HG02943 (cell line): Measurements from ENCODE around the gene HSPB9.
A peak's percentile ranks its signal among the peaks of the same experiment; 100 is the strongest.

Experiments used
- ATAC-seq: cut with Tn5 transposase; IDR thresholded peaks from one replicate; pipeline ENCODE4 v1.9.1; 2021; ENCODE audit warnings: mild to moderate bottlenecking, low read depth, moderate library complexity; ENCODE audit not compliant: unreplicated experiment

Gene HSPB9

DNA sequence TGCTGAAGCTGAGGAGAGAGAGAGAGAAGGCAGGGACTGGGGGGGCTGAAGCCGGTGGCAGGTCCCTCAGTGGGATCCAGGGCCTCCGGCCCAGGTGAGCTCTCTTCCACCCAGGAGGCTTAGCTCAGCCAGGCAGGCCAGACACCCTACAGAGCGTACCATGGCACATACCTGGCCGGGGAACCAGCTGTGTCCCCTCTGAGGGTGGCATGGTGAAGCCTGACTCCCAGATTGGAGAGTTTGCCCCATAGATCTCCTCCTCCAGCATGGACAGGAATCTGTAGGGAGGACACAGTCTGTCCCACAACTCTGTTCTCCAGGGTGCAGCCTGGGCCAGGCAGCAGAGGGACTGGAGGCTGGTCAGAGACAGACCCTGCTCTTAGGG is 4.5 kb upstream of the HSPB9 start:
- no peak for ATAC-seq

DNA sequence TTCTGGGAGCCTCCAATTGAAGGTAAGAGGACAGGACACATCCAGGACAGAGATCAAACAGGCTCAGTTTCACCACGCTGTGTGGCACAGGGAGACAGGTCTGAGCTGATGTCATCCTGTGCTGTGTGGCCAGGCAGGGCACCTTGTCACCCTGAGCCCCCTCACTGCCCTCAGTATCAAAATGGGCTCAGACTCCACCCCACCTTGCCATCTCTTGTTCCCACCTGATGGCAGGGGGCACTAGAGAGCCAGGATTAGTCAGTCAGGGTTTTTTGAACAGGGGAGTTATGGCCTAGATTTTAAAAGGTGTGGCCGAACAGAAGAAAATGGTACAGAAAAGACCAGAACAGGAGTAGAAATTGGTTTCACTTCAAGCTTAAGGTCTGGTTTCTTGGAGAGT is 4.1 kb upstream of the HSPB9 start:
- ATAC-seq, result no peak

GRCh38 chr17:42119301-42119700 is 3.3 kb upstream of the HSPB9 start:
- ATAC-seq, result no peak

DNA sequence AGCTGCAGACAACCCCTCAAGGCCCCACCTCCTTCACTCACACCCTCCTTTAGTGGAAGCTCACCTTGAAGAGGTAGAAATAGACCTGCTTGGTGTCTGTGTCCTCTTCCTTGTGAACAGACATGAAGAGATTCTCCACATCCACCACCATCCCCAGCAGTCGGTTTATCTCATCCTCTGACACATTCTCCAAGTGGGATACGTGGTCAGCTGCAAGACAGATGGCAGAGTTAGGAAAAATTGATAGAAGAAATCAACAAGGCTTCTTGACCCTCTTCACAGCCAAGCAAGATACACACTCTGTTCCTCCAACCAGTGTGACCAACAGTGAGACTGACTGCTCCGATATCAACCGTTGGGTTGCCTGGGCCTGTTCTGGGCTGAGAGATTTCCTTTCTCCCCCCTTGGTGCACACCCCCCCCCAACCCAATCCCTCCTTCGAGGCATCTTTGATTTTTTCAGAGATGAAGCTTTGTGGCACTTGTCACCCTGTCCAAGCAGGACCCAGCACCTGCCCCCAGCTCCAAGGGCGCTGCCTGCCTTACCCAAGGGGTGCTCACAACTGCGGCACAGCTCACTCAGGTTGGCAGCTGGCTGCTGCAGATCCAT is 2.3 kb upstream of the HSPB9 start:
- ATAC-seq, result no peak

DNA sequence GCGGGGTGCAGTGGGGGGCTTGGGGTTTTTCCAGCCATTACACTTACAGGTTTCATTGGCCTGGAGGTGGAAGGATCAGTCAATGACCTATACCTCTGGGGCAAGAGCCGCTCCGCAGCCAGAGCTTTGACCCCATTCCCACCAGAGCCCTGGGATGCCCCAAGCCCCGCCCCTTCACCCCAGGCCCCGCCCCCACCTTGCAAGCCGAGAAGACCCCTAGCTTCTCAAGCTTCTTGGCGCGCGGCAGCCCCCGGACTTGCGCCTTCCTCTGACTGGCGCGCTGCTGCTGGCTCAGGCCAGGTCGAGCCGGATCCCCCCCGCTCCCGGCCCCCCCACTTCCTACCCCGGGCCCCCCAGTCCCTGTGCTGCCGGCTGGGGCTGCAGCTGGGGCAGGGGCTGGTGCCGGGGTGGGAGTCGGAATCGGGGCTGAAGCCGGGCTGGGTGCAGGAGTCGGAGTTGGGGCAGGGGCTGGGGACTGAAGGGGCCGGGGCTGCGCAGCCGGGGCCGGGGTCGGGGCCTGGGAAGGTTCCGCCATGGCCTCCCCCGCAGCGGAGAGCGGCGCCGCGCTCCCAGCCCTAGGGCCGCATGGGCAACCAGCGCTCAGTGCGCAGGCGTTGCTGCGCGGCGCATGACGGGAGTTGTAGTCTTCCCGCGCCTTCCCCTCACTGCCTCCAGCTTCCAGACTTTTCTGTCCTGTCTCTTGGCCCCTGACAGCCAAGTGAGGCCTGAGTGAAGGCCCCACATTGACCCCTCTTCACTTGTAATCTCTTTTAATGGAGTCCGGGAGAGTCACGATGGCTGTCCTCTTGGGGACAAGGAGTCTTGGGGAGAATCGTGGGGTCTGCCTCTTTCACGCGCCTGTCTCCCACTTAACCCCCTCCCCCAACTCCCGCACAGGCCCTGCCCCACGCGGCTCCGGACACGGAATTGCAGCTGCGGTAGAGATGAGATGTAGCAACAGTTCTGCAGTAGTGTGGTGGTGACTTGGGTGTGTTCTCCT is 1.5 kb upstream of the HSPB9 start, which contains the start of gene KAT2A:
Gene KAT2A (minus strand): TSS at position 598 of the 1,000 bp plus-strand sequence. CDS start 63 bp downstream, at position 535.
- peak; percentile 67 for ATAC-seq

DNA sequence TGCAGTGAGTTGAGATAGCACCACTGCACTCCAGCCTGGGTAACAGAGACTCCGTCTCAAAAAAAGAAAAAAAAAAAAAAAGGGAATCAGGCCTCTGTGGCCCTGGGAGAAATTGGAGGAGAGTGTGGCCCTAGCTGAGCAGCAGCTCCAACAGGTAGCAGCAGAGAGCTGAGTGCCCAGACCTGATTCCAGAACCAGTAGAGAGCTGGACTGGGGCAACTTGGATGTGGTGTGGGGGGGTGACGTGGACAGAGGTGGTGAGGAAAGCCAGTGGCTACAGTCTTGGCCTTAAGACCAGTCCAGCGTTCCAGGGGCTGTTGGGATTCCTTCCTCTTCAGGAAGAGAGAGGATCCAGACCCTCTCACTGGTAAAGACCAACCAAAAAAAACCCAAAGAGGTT is 1.7 kb downstream of the HSPB9 start:
- no peak for ATAC-seq

- ATAC-seq, result no peak
These were observed 3.0 kb downstream of the HSPB9 start for GRCh38 chr17:42125565-42125964.

DNA sequence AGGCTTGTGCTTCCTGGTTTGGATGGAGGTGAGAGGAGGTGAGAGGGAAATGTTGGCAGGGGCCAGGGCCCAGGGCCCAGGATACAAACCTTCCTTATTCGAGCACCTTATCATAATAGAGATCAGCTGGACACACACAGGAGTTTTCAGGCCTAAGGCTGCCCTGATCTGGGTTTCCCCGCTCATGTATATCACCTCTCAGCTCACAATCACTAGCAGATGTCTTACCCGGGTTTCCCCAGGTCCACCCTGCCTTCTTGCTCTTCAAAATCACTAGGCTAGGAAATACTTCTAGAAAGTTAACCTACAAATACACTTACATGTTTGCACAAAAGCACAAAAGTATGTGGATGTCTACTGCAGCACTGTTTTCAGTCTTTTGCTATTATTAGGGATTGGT is 4.2 kb downstream of the HSPB9 start:
- ATAC-seq, result no peak

DNA sequence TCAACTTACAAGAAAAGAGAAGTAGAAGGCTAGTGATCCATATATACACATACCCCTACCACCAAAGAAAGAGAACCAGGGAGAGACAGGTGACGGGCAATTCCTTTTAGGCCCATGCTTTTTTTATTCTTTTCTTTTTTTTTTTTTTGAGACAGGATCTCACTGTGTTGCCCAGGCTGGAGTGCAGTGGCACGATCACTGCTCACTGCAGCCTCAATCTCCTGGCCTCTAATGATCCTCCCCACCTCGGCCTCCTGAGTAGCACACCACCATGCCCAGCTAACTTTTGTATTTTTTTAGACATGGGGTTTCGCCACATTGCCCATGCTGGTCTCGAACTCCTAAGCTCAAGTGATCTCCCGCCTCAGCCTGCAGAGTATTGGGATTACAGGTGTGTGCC is 4.8 kb downstream of the HSPB9 start:
- ATAC-seq, result no peak

GRCh38 chr17:42129109-42129837 is 6.7 kb downstream of the HSPB9 start:
- ATAC-seq, result no peak

DNA sequence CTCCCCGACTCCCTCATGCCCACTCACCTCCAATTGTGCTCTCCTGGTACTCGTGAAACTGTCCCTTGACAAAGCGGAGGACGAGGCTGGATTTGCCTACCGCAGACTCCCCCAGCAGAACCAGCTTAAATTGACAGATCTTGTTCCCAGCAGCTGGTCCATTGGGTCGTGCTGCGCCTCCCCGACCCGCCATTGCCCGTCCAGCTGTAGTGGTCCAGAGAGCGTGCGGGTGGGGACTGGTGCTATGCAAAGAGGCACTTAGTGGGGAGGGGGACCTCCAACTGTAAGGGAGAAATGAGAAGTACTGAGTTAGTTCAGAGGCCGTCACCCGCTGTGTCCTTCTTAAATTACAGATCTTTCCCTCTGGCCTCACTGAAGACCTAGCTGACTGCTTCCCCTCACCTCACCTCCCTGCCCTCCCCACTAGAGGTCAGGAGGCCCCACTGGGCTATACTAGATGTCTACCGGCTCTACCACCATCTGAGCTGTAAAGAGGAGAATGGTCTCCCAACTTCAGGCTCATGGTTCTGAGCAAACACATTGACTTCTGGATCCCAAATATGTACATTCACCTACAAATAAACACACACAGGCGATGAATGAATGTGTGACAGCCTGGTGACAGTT is 7.8 kb downstream of the HSPB9 start:
- no peak for ATAC-seq

- ATAC-seq, result no peak
These were observed 8.6 kb downstream of the HSPB9 start for GRCh38 chr17:42131232-42131631.

- ATAC-seq, result no peak
These were observed 9.4 kb downstream of the HSPB9 start for GRCh38 chr17:42131981-42132432.

DNA sequence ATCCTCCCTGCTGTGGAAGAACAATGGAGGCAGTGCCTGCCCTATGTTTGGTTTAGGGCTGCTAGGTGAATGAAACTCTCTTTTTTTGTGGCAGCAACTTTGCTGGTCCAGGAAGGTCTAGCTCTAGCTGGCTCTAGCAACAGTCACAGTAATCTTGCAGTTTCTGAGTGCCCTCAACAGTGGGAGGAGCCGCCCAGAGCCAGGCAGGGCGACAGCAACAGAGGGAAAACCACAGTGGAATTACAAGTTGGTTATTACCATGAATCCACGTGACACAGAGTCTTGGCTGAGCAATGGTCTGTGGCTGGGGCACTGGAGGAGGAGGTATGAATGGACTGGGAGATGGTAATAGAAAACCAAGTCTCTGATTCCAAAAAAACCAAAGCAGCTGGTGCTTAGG is 10.3 kb downstream of the HSPB9 start:
- ATAC-seq, result no peak

- ATAC-seq, result no peak
These were observed 10.9 kb downstream of the HSPB9 start for GRCh38 chr17:42133461-42134041.

- no peak for ATAC-seq
These were observed 12.5 kb downstream of the HSPB9 start for GRCh38 chr17:42135151-42135550.

DNA sequence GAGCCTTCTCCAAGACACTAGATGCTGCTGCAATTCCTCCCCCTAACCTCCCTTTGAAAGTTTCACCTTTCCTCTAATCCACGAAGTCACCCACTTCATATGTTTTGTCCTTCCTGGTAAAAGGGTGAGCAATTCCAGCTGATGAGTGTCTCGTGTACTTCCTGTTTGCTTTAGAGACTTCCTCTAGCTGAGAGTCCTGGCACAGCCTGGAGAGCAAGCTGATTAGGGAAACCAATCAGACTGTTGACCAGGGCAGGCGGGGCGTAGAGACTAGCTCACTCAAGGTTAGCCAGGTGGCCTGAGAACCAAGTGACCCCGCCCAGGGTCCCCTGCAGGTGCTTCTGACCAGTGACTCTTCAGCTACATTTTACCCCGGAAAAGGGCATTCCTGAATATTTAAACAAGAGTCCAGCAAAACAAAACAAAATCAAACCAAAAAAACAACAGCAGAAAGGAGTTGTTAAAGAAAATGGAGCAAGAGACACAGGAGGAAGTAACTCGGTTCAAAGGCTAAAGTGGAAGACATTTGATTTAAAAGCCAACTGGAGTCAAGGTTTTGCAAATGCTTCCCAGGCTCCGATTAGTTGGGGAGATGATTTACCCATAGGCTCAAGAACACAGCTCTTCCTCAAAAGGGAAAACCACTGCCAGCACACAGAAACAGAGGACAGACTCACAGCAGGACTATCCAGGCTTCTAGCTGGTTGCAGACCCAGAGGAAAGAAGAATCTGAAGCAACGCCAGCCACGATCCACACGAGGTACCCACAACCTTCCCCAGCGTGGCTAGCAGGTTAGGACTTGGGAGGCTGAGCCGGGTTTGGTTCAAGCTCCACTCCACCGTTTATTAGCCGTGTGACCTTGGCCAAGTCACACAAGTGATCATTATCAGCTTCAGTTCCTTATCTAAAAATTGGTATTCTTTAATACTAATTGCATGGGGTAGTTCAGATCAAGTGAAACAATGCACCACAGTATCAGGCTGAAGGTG is 13.4 kb downstream of the HSPB9 start:
- ATAC-seq, result no peak

GRCh38 chr17:42136654-42137051 is 14.0 kb downstream of the HSPB9 start:
- no peak for ATAC-seq
